GM12878 (cell line): ENCODE measurements around the gene CCDC81. TPM values are rescaled to one million over a fixed set of nuclear protein-coding genes. Genes with fewer than 3 reads are reported as not detected.

ENCODE experiments used
- ATAC-seq: fragments of 200-7000 bp; cut with Tn5 transposase; 3 replicates; pipeline ENCODE4 v1.9.1; 2020; ENCODE audit warnings: mild to moderate bottlenecking, moderate library complexity
- BruUV-seq: library from RNA; stranded (reverse); fragments of 400-500 nt; replicated peaks from 2 replicates; lab custom pipeline; 2021; lab: Mats Ljungman, UMichigan
- CTCF ChIA-PET: fragments of 300-600 bp; sonication (Branson Sonifier 250); formaldehyde crosslinking; extraction: SDS; loops from one replicate; lab custom pipeline; 2021; ENCODE audit warnings: inconsistent platforms; lab: Yijun Ruan, JAX
- POLR2A ChIA-PET: fragments of 350-600 bp; formaldehyde crosslinking; extraction: SDS; loops from one replicate; lab custom pipeline; 2021; ENCODE audit warnings: inconsistent platforms; lab: Charles Lee
- RAD21 ChIA-PET: fragments of 300-600 bp; sonication (Branson Sonifier 250); formaldehyde crosslinking; loops from one replicate; lab custom pipeline; 2023; ENCODE audit warnings: antibody characterized with exemption; ENCODE audit not compliant: unreplicated experiment; lab: Charles Lee
- SMC1A ChIA-PET: fragments of 300-600 bp; sonication (Branson Sonifier 250); formaldehyde crosslinking; loops from one replicate; lab custom pipeline; 2023; ENCODE audit not compliant: unreplicated experiment, uncharacterized antibody; lab: Charles Lee
- DNase-seq: peaks from one replicate; pipeline ENCODE4 v3.0.0-alpha.2; 2011; ENCODE audit warnings: low read depth, low spot score
- FAIRE-seq: peaks from 3 replicates; lab custom pipeline; 2011; peaks lifted over from hg19 to GRCh38; lab: Jason Lieb, UNC
- H2AFZ ChIP-seq: 2 replicates; pipeline ENCODE4 v1.6.0; 2011; ENCODE audit warnings: low read depth, low read length, control low read depth; ENCODE audit not compliant: control insufficient read depth
- H3K27ac ChIP-seq: 2 replicates; pipeline ENCODE4 v1.5.1; 2011; ENCODE audit warnings: control low read depth; ENCODE audit not compliant: control insufficient read depth, insufficient read depth
- H3K27me3 ChIP-seq, 2 experiments: replicated peaks in 1 of 2; 2 replicates each; pipeline versions ENCODE4 v1.6.0 to v1.6.1; 2011; ENCODE audit warnings: low read length in 1 of 2; ENCODE audit not compliant: control insufficient read depth in 2 of 2, insufficient read depth in 2 of 2
- H3K36me3 ChIP-seq, 2 experiments: 2 replicates each; pipeline ENCODE4 v1.5.1; 2011; ENCODE audit warnings: low read length in 1 of 2; ENCODE audit not compliant: control insufficient read depth in 2 of 2, insufficient read depth in 2 of 2
- H3K4me1 ChIP-seq: 2 replicates; pipeline ENCODE4 v1.6.1; 2011; ENCODE audit warnings: mild to moderate bottlenecking, low read length, moderate library complexity, mixed read lengths; ENCODE audit not compliant: control insufficient read depth, insufficient read depth
- H3K4me2 ChIP-seq: 2 replicates; pipeline ENCODE4 v1.6.0; 2011; ENCODE audit warnings: control low read depth; ENCODE audit not compliant: control insufficient read depth, insufficient read depth
- H3K4me3 ChIP-seq: fragments of 200-600 bp; sonication (generic); 2 replicates; pipeline ENCODE4 v1.5.1; 2016
- H3K79me2 ChIP-seq: 2 replicates; pipeline ENCODE4 v1.6.0; 2011; ENCODE audit warnings: low read length; ENCODE audit not compliant: control insufficient read depth, insufficient read depth
- H3K9ac ChIP-seq: 2 replicates; pipeline ENCODE4 v1.8.0; 2011; ENCODE audit warnings: low read length, control low read depth, mixed read lengths; ENCODE audit not compliant: control insufficient read depth, insufficient read depth
- H3K9me3 ChIP-seq: replicated peaks from 3 replicates; pipeline ENCODE4 v1.5.1; 2011; ENCODE audit warnings: mild to moderate bottlenecking, low read length; ENCODE audit not compliant: control insufficient read depth, insufficient read depth
- H4K20me1 ChIP-seq: 2 replicates; pipeline ENCODE4 v1.6.0; 2011; ENCODE audit not compliant: control insufficient read depth, insufficient read depth
- ASH2L ChIP-seq: fragments of 300-600, 200-600 bp; sonication (generic); IDR thresholded peaks from 2 replicates; pipeline ENCODE4 v1.6.1; 2017; ENCODE audit warnings: low read depth, mild to moderate bottlenecking, borderline replicate concordance
- CHD1 ChIP-seq: IDR thresholded peaks from 2 replicates; pipeline ENCODE4 v1.6.1; 2012; ENCODE audit warnings: low read depth, low read length, improper control_type of control experiment
- EZH2 ChIP-seq: IDR thresholded peaks from 2 replicates; pipeline ENCODE4 v1.6.1; 2012; ENCODE audit warnings: low read depth, mild to moderate bottlenecking, control low read depth, inconsistent platforms, low read length, borderline replicate concordance; ENCODE audit not compliant: control insufficient read depth
- IKZF1 ChIP-seq: fragments of 450-650 bp; conservative IDR thresholded peaks from 2 replicates; pipeline ENCODE4 v1.6.1; 2017; ENCODE audit warnings: antibody characterized with exemption, mild to moderate bottlenecking
- MYB ChIP-seq: fragments of 150-350 bp; IDR thresholded peaks from 2 replicates; pipeline ENCODE4 v1.6.1; 2014; ENCODE audit warnings: mild to moderate bottlenecking, low read depth, low read length, borderline replicate concordance
- NFXL1 ChIP-seq: fragments of 450-650 bp; IDR thresholded peaks from 2 replicates; pipeline ENCODE4 v1.6.1; 2017; ENCODE audit warnings: antibody characterized with exemption, mild to moderate bottlenecking, borderline replicate concordance
- SMC3 ChIP-seq: IDR thresholded peaks from 2 replicates; pipeline ENCODE4 v1.6.1; 2011; ENCODE audit warnings: low read length, improper control_type of control experiment, borderline replicate concordance
- WGBS: methylation state at CpG from one replicate; pipeline ENCODE4 v1.1.6; 2016; ENCODE audit warnings: low lambda C conversion rate; ENCODE audit not compliant: insufficient replicate concordance, insufficient coverage; ENCODE audit errors: missing lambda C conversion rate; 5-methylcytosine and 5-hydroxymethylcytosine counted together
- in situ Hi-C: fragments of 300-500 bp; cut with MboI; formaldehyde crosslinking; loops from 9 replicates; pipeline ENCODE4 v1.14.3; 2018; ENCODE audit warnings: mixed read lengths
- intact Hi-C: fragments of 100-400 bp; cut with micrococcal nuclease; formaldehyde crosslinking; loops from one replicate; pipeline ENCODE4 v1.14.2; 2022; ENCODE audit not compliant: unreplicated experiment
- polyA plus RNA-seq, 11 experiments: library from polyadenylated mRNA; depleted of rRNA in 4 of 11; unstranded in 6 of 11; stranded (reverse) in 5 of 11; fragments of >200 nt; fragmentation: Nextera tagmentation in 4 of 11; fragmentation: Illumina TruSeq in 1 of 11; extraction: Ambion mirVana in 4 of 11; extraction: Trizol in 1 of 11; gene quantifications; 1 replicate in 1 of 11; 2 replicates in 10 of 11; pipeline versions ENCODE4 v1.2.1 to v1.2.3, GENCODE V29; 2011 to 2016; ENCODE audit warnings: inconsistent platforms in 2 of 11, missing spikeins in 2 of 11, low read depth in 1 of 11
- total RNA-seq, 4 experiments: library from RNA; depleted of rRNA in 3 of 4; stranded (reverse); fragments of >200 nt in 3 of 4; fragmentation: Illumina TruSeq in 1 of 4; extraction: Trizol in 1 of 4; gene quantifications; 2 replicates each; pipeline versions ENCODE4 v1.2.1 to v1.2.3, GENCODE V29; 2013 to 2021
- TF ChIP-seq, protein P1 (sequence below): fragments of 450-650 bp; IDR thresholded peaks from 2 replicates; pipeline ENCODE4 v1.6.1; 2016; ENCODE audit warnings: mild to moderate bottlenecking
- TF ChIP-seq, protein P2 (sequence below): fragments of 450-650 bp; IDR thresholded peaks from 2 replicates; pipeline ENCODE4 v1.6.1; 2017; ENCODE audit warnings: borderline replicate concordance
- TF ChIP-seq, protein P3 (sequence below): fragments of 450-650 bp; formaldehyde crosslinking; IDR thresholded peaks from 2 replicates; pipeline ENCODE4 v1.4.0; 2022; ENCODE audit warnings: mild to moderate bottlenecking, moderate library complexity
- TF ChIP-seq, protein P4 (sequence below): fragments of 450-650 bp; formaldehyde crosslinking; IDR thresholded peaks from 2 replicates; pipeline ENCODE4 v1.5.0; 2022; ENCODE audit warnings: mild to moderate bottlenecking, missing genetic modification characterization
- TF ChIP-seq, protein P5 (sequence below): fragments of 450-650 bp; IDR thresholded peaks from 2 replicates; pipeline ENCODE4 v1.6.1; 2014; ENCODE audit warnings: mild to moderate bottlenecking

The CCDC81 gene
- total and polyA plus RNA-seq, 10 of the 15 experiments (the other 5 are each of a cell fraction or from before 2014, with no cell fraction given): 0.06 to 0.53 (median 0.22) TPM

DNA sequence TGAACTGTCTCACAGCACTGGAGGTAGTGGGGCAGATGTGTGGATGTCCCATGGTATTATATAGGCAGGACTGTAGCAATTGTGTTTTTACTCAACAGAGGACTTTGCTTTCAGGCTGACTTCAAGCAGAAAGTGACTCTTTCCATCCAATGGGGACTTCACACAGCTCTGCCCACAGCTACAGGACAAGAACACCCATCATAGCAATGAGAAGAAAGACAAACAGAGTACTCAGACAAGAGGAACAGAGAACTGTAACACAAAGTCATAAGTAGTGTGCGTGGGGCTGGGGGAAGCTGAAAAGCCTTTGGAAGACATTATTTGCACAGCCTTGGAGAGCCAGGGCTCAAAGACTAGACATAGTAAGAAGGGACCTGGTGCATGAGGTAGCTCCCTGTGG, 70.3 kb downstream of the CCDC81 start:
- ATAC-seq (no peak; the same call in 2 of the 3 replicates), FAIRE-seq (no peak), DNase-seq (no peak)
- intact Hi-C loops (no loop called here), in situ Hi-C loops (no loop called here)
- POLR2A ChIA-PET: no interaction called here
- no peak for TF ChIP-seq CHD1
- no peak for TF ChIP-seq ASH2L
- TF ChIP-seq, protein P1, sequence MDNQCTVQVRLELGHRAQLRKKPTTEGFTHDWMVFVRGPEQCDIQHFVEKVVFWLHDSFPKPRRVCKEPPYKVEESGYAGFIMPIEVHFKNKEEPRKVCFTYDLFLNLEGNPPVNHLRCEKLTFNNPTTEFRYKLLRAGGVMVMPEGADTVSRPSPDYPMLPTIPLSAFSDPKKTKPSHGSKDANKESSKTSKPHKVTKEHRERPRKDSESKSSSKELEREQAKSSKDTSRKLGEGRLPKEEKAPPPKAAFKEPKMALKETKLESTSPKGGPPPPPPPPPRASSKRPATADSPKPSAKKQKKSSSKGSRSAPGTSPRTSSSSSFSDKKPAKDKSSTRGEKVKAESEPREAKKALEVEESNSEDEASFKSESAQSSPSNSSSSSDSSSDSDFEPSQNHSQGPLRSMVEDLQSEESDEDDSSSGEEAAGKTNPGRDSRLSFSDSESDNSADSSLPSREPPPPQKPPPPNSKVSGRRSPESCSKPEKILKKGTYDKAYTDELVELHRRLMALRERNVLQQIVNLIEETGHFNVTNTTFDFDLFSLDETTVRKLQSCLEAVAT: no peak
- no peak for TF ChIP-seq IKZF1
- TF ChIP-seq MYB: no peak
- TF ChIP-seq, protein P2, sequence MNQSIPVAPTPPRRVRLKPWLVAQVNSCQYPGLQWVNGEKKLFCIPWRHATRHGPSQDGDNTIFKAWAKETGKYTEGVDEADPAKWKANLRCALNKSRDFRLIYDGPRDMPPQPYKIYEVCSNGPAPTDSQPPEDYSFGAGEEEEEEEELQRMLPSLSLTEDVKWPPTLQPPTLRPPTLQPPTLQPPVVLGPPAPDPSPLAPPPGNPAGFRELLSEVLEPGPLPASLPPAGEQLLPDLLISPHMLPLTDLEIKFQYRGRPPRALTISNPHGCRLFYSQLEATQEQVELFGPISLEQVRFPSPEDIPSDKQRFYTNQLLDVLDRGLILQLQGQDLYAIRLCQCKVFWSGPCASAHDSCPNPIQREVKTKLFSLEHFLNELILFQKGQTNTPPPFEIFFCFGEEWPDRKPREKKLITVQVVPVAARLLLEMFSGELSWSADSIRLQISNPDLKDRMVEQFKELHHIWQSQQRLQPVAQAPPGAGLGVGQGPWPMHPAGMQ: no peak
- TF ChIP-seq, protein P3, sequence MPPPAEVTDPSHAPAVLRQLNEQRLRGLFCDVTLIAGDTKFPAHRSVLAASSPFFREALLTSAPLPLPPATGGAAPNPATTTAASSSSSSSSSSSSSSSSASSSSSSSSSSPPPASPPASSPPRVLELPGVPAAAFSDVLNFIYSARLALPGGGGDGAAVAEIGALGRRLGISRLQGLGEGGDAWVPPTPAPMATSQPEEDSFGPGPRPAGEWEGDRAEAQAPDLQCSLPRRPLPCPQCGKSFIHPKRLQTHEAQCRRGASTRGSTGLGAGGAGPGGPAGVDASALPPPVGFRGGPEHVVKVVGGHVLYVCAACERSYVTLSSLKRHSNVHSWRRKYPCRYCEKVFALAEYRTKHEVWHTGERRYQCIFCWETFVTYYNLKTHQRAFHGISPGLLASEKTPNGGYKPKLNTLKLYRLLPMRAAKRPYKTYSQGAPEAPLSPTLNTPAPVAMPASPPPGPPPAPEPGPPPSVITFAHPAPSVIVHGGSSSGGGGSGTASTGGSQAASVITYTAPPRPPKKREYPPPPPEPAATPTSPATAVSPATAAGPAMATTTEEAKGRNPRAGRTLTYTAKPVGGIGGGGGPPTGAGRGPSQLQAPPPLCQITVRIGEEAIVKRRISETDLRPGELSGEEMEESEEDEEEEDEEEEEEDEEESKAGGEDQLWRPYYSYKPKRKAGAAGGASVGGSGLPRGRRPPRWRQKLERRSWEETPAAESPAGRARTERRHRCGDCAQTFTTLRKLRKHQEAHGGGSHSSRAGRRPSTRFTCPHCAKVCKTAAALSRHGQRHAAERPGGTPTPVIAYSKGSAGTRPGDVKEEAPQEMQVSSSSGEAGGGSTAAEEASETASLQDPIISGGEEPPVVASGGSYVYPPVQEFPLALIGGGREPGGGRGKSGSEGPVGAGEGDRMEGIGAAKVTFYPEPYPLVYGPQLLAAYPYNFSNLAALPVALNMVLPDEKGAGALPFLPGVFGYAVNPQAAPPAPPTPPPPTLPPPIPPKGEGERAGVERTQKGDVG (CRISPR knock-in tag): no peak
- TF ChIP-seq, protein P4, sequence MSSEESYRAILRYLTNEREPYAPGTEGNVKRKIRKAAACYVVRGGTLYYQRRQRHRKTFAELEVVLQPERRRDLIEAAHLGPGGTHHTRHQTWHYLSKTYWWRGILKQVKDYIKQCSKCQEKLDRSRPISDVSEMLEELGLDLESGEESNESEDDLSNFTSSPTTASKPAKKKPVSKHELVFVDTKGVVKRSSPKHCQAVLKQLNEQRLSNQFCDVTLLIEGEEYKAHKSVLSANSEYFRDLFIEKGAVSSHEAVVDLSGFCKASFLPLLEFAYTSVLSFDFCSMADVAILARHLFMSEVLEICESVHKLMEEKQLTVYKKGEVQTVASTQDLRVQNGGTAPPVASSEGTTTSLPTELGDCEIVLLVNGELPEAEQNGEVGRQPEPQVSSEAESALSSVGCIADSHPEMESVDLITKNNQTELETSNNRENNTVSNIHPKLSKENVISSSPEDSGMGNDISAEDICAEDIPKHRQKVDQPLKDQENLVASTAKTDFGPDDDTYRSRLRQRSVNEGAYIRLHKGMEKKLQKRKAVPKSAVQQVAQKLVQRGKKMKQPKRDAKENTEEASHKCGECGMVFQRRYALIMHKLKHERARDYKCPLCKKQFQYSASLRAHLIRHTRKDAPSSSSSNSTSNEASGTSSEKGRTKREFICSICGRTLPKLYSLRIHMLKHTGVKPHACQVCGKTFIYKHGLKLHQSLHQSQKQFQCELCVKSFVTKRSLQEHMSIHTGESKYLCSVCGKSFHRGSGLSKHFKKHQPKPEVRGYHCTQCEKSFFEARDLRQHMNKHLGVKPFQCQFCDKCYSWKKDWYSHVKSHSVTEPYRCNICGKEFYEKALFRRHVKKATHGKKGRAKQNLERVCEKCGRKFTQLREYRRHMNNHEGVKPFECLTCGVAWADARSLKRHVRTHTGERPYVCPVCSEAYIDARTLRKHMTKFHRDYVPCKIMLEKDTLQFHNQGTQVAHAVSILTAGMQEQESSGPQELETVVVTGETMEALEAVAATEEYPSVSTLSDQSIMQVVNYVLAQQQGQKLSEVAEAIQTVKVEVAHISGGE (CRISPR knock-in tag): no peak
- TF ChIP-seq EZH2: no peak
- no peak for TF ChIP-seq NFXL1
- TF ChIP-seq, protein P5, sequence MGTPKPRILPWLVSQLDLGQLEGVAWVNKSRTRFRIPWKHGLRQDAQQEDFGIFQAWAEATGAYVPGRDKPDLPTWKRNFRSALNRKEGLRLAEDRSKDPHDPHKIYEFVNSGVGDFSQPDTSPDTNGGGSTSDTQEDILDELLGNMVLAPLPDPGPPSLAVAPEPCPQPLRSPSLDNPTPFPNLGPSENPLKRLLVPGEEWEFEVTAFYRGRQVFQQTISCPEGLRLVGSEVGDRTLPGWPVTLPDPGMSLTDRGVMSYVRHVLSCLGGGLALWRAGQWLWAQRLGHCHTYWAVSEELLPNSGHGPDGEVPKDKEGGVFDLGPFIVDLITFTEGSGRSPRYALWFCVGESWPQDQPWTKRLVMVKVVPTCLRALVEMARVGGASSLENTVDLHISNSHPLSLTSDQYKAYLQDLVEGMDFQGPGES: no peak
- no peak for TF ChIP-seq SMC3
- no peak overlapping the region for H3K9ac ChIP-seq
- no peaks in the 10 kb centered on the region for H3K9me3 ChIP-seq
- WGBS: 0% methylated on average over 1 of the region's 1 CpG
- H3K27me3 ChIP-seq: no peaks in the 10 kb centered on the region
- no peak overlapping the region for H3K4me2 ChIP-seq
- BruUV-seq: no TSS peak
- SMC1A ChIA-PET: interaction anchor here (1.2 to 1.7 kb wide), 2 partner anchors 10 to 12 kb away, joined by 3 to 8 read pairs; no protein-coding TSS in a partner anchor
- no peak overlapping the region for H3K4me3 ChIP-seq
- H3K79me2 ChIP-seq: no peaks in the 10 kb centered on the region
- H4K20me1 ChIP-seq: no peaks in the 10 kb centered on the region
- RAD21 ChIA-PET: interaction anchor here (1.0 kb wide), 1 partner anchor 9 kb away, joined by 3 read pairs; no protein-coding TSS in a partner anchor
- CTCF ChIA-PET: interaction anchor here (0.8 kb wide), 1 partner anchor 162 kb away, joined by 4 read pairs; no protein-coding TSS in a partner anchor
- no peak overlapping the region for H2AFZ ChIP-seq
- H3K36me3 ChIP-seq: no peaks in the 10 kb centered on the region
- no peak overlapping the region for H3K27ac ChIP-seq
- H3K4me1 ChIP-seq: peaks cover 11% of the 10 kb centered on the region
